GM12892 (cell line): ENCODE measurements around the gene SPRYD3.
"Not testable (repeated sequence)": the region's sequence is repeated elsewhere in the genome, so short reads cannot be mapped to it uniquely, and the experiment has no call there.

Source experiments
- DNase-seq: peaks from one replicate; pipeline ENCODE4 v3.0.0; 2011; ENCODE audit not compliant: insufficient read length
- FAIRE-seq: peaks from 2 replicates; lab custom pipeline; 2011; peaks lifted over from hg19 to GRCh38; lab: Jason Lieb, UNC
- POLR2A ChIP-seq: IDR thresholded peaks from 2 replicates; pipeline ENCODE4 v1.6.1; 2011; ENCODE audit warnings: low read depth, low read length, control low read depth
- POLR2AphosphoS5 ChIP-seq: IDR thresholded peaks from 2 replicates; pipeline ENCODE4 v1.6.1; 2011; ENCODE audit warnings: low read depth, low read length, control low read depth
- TAF1 ChIP-seq: IDR thresholded peaks from 2 replicates; pipeline ENCODE4 v1.6.1; 2011; ENCODE audit warnings: low read depth, mild to moderate bottlenecking, control low read depth, low read length, borderline replicate concordance

SPRYD3 gene

GRCh38 chr12:53113951-53114350 is 34.8 kb upstream of the SPRYD3 start:
- FAIRE-seq (no peak), DNase-seq (no peak)
- no peak for TF ChIP-seq POLR2A
- TF ChIP-seq POLR2AphosphoS5: no peak
- TF ChIP-seq TAF1: no peak

- no peak for DNase-seq
- TF ChIP-seq TAF1 (no peak), POLR2A (no peak)
- FAIRE-seq: no peak
Measured at GRCh38 chr12:53113136-53113705, 34.0 kb upstream of the SPRYD3 start.

- DNase-seq, FAIRE-seq: not testable (repeated sequence)
Measured at GRCh38 chr12:53112431-53112830, 33.2 kb upstream of the SPRYD3 start.

- no peak for FAIRE-seq
- TF ChIP-seq POLR2A (no peak), TAF1 (no peak), POLR2AphosphoS5 (no peak)
- no peak for DNase-seq
Measured at GRCh38 chr12:53107122-53107521, 27.9 kb upstream of the SPRYD3 start.

- DNase-seq (no peak), FAIRE-seq (no peak)
- no peak for TF ChIP-seq TAF1
- TF ChIP-seq POLR2A: no peak
- TF ChIP-seq POLR2AphosphoS5: no peak
Measured at GRCh38 chr12:53105712-53106439, 26.7 kb upstream of the SPRYD3 start.

- DNase-seq (no peak), FAIRE-seq (no peak)
- TF ChIP-seq TAF1 (no peak), POLR2AphosphoS5 (no peak), POLR2A (no peak)
Measured at GRCh38 chr12:53105256-53105655, 26.1 kb upstream of the SPRYD3 start.

GRCh38 chr12:53103860-53104305 is 24.7 kb upstream of the SPRYD3 start:
- DNase-seq (no peak), FAIRE-seq (no peak)
- TF ChIP-seq POLR2A: no peak
- no peak for TF ChIP-seq TAF1
- TF ChIP-seq POLR2AphosphoS5: no peak

- no peak for TF ChIP-seq TAF1
- no peak for TF ChIP-seq POLR2A
- TF ChIP-seq POLR2AphosphoS5: no peak
- FAIRE-seq: no peak
- DNase-seq: no peak
Measured at GRCh38 chr12:53102883-53103807, 24.0 kb upstream of the SPRYD3 start, which contains the start of gene SOAT2. Gene SOAT2 (plus strand): TSS chr12:53103486. CDS start chr12:53103578, 92 bp downstream.

GRCh38 chr12:53101931-53102781 is 23.0 kb upstream of the SPRYD3 start:
- FAIRE-seq: no peak
- no peak for DNase-seq
- TF ChIP-seq POLR2A (no peak), TAF1 (no peak), POLR2AphosphoS5 (no peak)

GRCh38 chr12:53101266-53101665 is 22.1 kb upstream of the SPRYD3 start:
- no peak for FAIRE-seq
- TF ChIP-seq POLR2AphosphoS5: no peak
- TF ChIP-seq TAF1: no peak
- no peak for TF ChIP-seq POLR2A
- no peak for DNase-seq
